Activated naive CD4-positive, alpha-beta T cell (primary cell): ENCODE results near the gene NFIA.

ENCODE experiments used
- DNase-seq, 4 experiments: peaks; one replicate each; lab custom pipeline; 2025; lab: John Stamatoyannopoulos, UW

NFIA gene

DNA sequence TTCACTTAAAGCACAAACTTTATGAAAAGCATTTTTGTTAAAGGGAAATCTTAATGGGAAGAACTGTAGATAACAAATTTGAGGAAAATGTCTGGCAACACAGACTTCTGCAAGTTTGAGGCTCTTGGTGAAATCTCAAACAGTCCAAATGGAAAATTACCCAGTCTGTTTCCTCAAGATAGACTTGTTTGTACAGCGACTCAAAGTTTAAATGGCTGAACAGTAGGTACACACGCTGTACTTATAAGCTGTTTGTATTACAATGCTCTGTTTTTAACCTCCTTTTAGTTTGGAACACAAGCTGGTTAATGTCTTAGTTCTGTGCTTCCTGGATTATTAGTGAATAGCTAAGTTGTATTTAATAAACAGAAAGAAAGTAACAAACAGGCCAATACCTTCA, 217.1 kb downstream of the NFIA start:
- no peak for DNase-seq

DNA sequence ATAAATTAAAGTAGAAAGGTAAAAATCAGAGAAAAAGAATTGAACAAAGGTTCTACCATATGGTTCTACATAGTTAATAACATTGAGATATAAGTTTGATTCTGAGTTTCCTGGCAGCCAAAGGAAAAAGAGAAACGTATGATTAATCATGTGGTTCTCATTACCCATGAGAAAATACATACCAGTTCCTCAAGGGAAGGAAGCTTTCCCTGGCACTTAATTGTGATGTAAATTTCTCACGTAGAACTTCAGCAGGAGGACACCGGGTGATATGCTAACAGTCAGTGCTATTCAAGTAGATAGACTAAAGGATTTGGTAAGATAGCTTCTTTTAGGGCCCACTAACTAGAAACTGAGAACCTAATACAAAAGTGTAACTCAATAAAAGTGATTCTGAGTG, 218.5 kb downstream of the NFIA start:
- DNase-seq = no peak

DNA sequence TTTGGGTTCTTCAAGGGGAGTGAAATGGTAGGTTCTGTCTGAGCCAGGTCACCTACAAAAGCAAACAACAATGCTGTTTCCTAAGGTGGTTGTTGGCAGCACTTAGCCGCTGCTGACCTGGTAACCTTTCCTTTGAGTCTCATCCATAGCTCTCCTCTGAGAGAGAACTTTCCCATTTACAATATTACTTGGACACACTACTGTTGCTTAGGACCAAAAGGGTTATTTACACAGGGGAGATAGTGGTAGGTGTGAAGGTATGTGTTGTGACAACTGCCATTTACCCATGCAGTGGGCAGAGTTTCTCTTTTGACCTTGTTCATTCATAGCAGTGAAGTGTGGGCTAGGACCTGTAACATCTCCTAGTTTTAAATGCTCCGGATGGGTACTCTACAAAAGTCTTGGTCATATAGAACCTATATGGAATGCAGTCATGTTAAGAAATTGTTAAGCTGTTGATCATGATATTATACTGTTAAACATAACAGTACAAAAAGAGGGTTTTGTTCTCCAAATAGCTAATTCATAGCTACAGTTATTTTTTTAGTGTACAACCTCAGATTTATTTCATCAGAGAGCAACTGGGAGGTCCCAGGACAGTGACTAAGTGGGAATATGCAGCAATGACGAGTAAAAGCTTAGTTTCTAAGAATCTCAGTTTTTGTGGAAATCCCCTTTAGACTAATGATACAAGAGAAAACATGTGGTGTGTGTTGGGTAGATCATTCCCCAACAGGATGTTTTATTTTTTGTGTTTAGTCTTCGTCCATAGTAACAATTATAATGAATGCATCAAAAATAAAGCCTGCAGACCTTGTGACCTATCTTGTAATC, 219.7 kb downstream of the NFIA start:
- no peak for DNase-seq

DNA sequence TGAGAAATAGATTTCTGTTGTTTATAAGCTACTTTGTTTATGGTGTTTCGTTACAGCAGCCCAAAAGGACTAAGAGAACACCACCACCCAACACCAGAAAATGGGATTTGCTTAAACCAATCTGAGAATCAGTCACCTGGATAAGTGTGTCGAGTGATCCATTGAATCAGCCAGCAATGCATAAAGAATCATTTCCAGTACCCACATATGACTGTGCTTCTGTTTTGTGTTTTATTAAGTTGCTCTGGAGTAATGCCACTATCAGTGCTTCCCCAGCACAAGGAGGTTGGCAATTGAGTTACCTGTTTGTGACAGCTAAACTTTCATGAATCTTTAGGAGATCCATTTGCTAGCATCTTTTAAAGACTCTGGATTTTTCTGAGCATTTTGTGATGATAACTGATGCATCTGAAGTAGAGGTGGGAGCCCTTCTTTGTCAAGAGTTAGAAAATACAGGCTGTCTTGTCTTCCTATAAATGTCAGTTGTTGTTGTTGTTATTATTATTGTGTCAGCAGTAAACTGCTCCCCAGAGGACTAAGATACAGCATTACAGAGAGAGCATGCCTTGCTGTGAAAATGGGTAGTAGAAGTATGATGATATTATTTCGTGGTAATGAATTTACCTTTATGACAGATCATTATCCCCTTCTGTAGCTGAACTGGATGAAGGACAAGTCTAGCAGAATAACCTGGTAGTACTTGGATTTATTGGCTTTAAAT, 225.2 kb downstream of the NFIA start:
- no peak for DNase-seq

DNA sequence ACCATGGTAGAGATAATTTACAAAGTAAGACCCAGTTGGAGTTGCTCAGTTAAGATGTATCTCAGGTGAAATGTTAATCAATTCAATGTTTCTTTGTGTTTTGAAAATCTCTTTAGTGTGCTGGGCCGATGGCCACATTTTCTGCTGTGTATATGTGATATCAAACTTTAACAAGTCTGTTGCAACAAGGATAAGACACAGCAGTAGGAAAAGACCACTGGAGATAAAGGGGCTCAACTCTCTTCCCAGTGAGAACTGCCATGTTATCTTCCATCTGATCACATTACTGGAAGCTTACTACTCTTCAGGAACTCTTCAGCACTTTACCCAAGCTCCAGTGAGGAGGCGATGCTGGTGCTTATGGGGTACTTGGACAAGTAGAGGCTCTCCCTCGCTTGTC, 227.7 kb downstream of the NFIA start:
- no peak for DNase-seq

DNA sequence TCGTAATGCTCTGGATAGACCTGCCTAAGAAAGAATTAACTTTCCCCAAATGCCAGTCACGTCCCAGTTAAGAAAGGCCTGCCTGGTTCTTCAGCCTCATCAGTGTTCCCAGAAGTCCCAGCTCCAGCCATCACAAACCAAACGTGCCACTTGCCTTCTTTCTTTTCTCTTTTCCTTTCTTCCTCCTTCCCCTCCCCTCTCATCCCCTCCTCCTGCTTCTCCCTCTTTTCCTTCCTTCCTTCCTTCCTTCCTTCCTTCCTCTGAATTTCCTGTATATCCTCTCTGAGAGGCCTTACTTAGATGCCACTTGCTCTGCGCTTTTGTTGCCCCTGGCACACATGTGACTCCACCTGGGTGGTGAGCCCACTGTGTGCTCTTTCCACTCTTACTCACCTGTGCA, 228.2 kb downstream of the NFIA start:
- DNase-seq = no peak

DNA sequence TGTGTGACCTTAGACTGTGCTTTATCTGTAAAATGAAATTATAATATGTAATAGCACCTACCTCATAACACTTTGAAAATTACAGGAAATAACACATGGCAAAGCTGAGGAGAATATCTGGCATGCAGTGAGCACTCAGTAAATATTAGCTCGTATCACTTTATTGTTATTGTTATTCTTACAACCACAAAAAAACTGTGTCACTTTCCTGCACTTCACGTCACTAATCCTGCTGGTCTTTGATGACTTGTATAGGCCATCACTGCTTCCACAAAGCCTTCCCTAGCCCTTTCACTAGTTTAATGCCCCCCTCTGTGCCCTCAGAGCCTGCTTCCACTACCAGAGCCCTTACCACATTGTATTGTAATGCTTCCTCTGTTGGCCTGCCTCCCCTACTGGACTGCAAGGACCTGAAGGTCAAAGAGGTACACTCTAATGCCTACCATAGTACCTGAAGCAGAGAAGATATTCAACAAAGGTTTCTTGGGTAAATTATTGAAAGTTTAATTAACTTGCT, 231.6 kb downstream of the NFIA start:
- no peak for DNase-seq

DNA sequence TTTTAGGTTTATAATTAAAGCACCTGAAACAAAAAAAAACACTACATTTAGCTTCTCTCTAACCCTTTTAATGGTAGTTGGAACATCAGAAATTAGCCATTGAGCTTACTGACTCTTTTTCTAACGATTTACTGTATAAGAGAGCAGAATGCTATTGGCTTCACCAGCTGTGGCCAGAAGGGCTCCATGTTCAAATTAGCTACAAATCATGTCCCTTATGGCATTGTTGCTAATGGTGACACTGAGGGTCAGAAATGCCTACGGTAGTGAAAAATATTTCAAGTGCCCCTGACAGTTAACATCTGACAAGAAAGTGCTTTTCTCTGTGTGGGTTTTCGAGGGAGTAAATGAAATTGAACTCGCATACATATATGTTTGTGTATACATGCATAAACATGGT, 232.7 kb downstream of the NFIA start:
- DNase-seq = no peak

DNA sequence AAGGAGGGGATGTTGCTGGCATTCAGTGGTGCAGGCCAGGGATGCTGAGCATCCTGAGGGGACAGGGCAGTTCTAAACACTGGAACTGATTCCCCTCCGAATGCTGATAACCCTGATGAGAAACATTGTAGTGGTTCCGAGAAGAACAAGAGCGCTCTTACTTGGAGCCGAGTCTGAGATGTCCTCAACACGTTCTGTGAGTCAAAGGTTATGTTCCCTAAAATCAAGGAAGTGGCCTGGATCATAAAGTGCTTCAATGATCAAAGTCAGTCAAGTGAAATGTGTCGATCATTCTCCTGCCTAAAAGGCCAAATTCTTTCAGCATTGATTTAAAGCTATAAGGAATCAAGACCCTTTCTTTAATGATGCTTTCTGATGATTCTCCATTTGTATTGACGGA, 234.1 kb downstream of the NFIA start:
- DNase-seq = no peak

DNA sequence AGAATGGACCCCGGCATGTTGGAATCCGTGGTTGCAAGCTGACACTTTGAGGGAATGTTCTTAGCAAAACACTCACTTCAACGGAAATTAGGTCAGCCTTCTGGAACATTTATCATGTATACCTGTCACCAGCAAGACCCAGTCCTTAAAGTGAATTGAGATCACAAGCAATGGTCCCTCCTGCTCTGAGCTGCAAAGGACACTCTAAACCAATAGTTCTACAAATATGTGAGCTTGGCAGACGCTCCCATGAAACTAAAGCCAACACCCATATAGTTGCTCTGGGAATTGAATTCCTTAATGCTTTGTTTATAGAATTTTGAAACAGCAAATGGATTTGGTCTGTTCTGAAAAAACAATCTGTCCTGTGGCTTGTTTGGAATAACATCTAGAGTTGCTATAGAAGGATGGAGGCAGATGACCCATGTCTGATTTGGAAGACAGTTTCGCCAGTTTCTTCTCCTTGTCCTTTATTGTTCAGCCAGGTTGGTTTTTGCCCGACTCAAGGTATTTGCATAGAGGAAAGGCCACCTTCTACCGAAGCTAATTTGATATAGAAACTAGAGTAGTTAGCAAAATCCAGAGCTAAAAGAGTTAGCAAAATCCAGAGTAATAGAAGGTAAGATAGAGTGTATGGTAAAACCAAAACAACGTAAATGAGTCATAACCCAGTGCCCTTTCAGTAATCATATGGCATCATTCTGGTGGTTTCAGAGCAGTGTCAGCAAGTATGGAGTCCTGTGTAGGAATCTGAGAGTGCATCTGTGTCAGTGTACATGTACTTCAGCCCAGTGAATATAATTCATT, 236.2 kb downstream of the NFIA start:
- no peak for DNase-seq

DNA sequence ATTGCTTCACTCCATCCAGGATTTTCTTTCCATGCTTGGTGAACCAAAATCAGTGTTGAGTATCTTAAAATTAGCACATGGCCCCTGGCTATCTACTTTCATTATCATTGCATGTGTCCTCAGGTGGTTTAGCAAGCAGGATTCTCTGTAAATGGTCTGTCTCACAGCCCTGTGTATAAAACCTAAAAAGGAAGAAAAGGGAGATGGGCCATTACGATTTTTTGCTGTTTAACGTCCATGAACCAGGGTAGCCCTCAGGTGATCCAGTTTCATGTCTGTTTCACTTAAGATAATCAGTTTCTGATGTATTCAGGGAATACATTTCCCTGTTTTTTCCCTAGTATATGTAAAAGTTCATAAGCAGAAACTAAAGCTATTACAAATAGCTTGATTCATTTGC, 238.2 kb downstream of the NFIA start:
- DNase-seq = no peak

DNA sequence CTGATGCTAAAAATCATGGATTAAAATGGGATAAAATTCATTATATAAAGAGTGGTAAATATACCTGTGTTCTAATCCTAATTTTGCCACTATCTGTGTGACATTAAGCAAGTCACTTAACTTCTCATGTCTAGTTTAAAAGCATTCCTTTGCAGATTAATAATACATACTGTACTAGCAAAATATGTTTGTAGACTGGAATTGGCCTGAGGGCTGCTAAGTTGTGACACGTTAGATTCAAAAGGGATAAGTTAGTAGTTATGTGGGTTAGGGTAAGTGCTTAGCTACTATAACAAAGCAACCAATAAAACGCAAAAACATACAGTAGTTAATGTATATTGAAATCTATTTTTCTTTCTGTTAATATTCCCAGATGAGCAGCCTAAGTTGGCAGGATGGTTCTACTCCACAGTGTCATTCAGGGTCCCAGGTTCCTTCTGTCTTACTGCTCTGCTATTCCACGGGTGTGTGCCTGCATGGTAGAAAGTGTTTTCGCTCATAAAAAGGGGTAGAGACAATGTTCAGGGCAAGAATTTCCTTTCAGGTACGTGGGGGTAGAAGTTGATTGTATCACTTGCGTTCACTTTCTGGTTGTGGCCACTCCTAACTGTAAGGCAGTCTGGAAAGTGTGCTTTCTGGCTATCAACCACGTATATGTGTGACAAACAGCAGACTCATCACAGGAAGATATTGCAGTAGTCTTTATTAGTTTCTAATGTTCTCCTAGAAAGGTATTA, 239.8 kb downstream of the NFIA start:
- DNase-seq = no peak

DNA sequence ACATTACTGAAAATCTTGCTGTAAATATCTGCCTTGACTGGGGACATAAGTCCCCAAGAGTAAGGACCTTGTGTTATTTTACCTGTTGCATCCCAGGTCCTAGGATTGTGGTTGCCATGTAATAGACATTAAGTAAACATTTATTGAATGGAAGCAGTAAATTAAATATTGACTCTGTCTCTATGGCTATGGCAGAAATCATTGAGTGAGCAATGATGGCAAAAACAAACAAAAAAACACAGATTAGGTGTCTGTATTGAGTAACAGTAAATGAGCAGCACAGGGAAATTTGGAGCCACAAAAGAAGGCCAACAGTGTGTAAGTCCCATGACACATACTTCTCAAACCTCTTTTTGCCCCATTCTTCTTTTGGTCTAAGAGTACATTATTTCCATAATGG, 240.4 kb downstream of the NFIA start:
- DNase-seq = no peak

DNA sequence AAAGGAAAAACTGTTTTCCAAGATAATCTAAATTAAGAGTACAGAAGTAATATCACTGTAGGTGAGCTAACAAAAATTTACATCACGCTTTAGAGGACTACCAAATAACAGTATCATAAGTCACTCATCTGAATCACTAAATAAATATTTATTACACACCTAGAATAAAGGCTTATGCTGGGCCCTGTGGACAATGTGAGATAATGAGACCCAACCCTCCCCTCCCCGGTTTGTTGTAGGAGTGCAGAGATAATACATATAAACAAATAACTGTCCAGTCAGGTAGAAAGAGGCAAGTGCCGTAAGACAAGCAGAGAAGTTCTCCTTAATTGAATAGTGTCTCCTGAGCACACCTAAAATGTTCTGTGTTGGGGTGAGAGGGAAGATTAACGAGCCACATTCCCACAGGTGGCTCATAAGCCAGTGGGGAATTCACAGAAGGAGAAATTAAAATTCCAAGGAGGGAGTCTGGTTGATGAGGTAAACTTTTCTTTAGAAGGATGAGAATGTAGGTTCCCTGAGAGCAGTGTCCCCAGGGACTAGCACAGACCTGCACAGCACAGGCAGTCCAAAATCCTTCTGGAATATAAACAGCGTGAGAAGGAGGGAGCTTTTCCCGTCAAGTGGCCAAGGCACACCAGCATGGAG, 241.4 kb downstream of the NFIA start:
- DNase-seq = no peak

DNA sequence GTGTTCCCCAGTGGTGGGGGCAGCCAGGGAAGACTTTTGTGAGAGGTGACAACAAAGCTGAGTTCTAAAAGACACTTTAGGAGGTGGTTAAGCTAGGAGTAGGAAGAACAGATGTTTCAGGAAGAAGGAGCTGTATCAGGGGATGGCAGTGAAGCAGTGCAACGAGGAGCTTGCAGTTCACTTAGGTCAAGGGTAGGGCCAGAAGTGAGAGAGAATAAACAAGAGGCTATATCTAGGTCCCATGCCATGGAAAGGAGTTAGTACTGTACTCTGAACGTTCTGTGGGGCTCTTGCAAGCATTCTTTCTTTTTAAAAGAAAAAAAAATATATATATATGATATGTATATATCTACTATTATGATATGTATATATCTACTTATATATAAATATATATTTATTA, 244.4 kb downstream of the NFIA start:
- no peak for DNase-seq

DNA sequence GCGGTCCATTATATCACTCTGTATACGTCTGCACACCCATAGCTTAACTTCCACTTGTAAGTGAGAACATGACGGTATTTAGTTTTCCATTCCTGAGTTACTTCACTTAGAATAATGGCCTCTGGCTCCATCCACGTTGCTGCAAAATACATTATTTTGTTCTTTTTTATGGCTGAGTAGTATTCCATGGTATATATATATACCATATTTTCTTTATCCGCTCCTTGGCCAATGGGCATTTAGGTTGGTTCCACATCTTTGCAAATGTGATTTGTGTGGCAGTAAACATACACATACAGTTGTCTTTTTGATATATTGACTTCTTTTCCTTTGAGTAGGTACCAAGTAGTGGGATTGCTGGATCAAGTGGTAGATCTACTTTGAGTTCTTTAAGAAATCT, 245.1 kb downstream of the NFIA start:
- DNase-seq = no peak

DNA sequence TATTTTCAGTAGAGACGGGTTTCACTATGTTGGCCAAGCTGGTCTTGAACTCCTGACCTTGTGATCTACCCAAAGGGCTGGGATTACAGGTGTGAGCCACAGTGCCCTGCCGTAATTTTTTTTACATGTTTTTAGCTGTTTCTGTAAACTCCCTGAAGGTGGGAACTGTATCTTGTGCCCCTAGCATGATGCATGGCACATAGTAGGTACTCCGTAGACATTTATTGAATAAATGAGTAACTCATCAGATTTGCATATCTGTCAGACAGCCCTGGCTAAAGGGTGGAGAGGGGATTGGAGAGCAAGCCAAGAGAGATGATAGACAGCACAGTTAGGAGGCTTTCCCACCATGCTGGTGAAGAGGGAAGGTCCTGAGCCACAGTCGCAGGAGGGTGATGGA, 247.2 kb downstream of the NFIA start:
- no peak for DNase-seq

DNA sequence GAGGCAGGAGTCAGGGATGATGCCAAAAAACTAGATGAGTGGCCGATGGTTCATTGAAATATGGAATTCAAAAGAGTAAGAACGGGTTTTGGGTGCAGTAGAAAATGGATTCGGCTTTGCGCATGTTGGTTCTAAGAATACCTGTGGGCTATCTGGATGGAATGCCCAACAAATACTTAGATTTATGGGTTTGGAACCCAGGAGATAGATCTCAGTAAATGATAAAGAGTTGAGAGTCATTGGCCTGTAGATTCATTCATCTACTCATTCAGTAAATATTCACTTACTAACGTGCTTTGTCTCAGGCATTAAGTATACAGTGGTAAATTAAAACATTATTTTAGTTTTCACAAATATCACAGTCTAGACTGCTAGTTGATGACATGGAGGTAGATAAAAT, 247.7 kb downstream of the NFIA start:
- no peak for DNase-seq

DNA sequence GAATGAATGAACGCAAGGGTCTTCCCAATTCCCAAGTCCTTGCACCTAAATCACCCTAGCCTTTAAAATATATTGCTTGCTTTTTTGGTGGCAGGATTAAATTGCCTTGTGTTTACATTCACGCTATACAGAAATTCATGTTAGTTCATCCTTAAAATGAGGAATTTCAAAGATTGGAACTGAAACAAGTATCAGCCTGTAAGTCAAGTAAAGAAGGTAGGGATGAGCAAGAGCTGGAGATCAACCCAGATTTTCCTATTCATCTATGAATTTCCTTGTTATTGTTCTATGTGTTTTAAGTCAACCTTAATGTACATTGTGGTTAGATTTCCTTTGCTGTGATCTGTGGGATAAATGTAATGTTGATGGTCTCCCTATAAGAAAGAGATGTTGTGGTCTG, 248.2 kb downstream of the NFIA start:
- no peak for DNase-seq

DNA sequence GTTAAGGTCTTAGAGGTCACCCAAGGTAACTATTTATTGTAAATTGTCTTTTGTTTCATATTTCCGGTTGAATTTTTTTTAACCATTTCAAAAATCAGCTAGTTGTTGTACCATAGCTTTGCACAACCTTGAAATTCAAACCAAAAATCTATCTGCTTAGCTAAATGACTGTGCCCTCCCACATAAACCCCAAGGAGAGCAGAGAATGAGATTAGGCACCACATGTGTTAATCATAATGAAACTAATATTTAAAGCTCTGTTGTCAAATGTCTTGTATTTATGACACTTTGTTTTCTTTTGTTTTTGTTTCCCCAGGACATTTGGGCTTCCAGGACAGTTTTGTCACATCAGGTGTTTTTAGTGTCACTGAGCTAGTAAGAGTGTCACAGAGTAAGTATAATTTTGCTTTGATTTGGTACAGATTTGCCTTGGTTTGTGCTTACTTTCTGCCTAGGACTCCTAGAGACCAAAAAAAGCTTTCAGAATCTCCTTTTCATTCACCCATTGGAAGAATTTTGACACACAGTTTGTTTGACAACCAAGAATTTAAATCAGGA, 249.9 kb downstream of the NFIA start:
- DNase-seq = no peak

DNA sequence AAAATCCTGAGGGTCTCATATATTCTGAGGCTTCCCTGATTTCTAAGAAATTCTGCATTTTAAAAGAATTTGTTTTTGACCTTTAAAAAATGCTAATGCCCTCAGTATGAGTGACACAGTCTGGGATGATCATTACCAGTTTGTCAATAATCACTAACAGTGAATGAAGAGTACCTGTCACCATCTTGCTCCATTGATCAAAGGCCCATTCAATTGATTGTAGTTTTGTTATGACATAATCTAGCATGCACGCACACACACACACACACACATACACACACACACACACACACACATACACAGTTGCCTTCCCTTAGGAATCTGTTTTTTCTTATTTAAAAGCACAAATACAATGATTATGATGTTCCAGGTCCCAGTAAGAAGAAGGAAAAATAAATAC, 250.4 kb downstream of the NFIA start:
- DNase-seq = no peak
